A673 (cell line): ENCODE results near the gene PHF24. TPM values are rescaled to one million over a fixed set of nuclear protein-coding genes. Genes with fewer than 3 reads are reported as not detected.
"Not testable (repeated sequence)": the region's sequence is repeated elsewhere in the genome, so short reads cannot be mapped to it uniquely, and the experiment has no call there.

Experiments used
- BruUV-seq: library from RNA; stranded (reverse); fragments of 400-500 nt; replicated peaks from 2 replicates; lab custom pipeline; 2021; lab: Mats Ljungman, UMichigan
- CTCF ChIA-PET: fragments of 300-600 bp; sonication (Branson Sonifier 250); formaldehyde crosslinking; loops from one replicate; lab custom pipeline; 2022; ENCODE audit warnings: antibody characterized with exemption; lab: Charles Lee
- POLR2A ChIA-PET: fragments of 300-600 bp; sonication (Branson Sonifier 250); formaldehyde crosslinking; loops from one replicate; lab custom pipeline; 2022; ENCODE audit warnings: antibody characterized with exemption; ENCODE audit not compliant: low non-redundant PET; lab: Charles Lee
- DNase-seq: peaks from one replicate; pipeline ENCODE4 v3.0.0-alpha.2; 2015; ENCODE audit warnings: low spot score
- H3K27ac ChIP-seq: fragments of 200-600 bp; sonication (generic); 2 replicates; pipeline ENCODE4 v1.5.1; 2016; ENCODE audit warnings: mixed run types, low read depth, mild to moderate bottlenecking, mixed read lengths, antibody characterized with exemption, low read length; ENCODE audit not compliant: poor library complexity, severe bottlenecking
- H3K27me3 ChIP-seq: fragments of 200-600 bp; sonication (generic); replicated peaks from 2 replicates; pipeline ENCODE4 v1.6.1; 2017; ENCODE audit warnings: mixed run types, low read depth, mild to moderate bottlenecking, mixed read lengths, antibody characterized with exemption, low read length; ENCODE audit not compliant: insufficient read depth, poor library complexity
- H3K36me3 ChIP-seq: fragments of 200-600 bp; sonication (generic); 2 replicates; pipeline ENCODE4 v1.6.1; 2016; ENCODE audit warnings: mixed run types, mild to moderate bottlenecking, mixed read lengths, antibody characterized with exemption, low read length; ENCODE audit not compliant: insufficient read depth, poor library complexity, severe bottlenecking
- H3K4me1 ChIP-seq: fragments of 200-600 bp; sonication (generic); 2 replicates; pipeline ENCODE4 v1.6.1; 2017; ENCODE audit warnings: mixed run types, mild to moderate bottlenecking, mixed read lengths, antibody characterized with exemption, low read length; ENCODE audit not compliant: insufficient read depth, poor library complexity, severe bottlenecking
- H3K4me3 ChIP-seq: fragments of 200-600 bp; sonication (generic); 2 replicates; pipeline ENCODE4 v1.5.1; 2016; ENCODE audit warnings: low read depth, mixed run types, mild to moderate bottlenecking, mixed read lengths, low read length; ENCODE audit not compliant: poor library complexity, severe bottlenecking
- H3K9me3 ChIP-seq: fragments of 200-600 bp; sonication (generic); 2 replicates; pipeline ENCODE4 v1.6.1; 2016; ENCODE audit warnings: mixed run types, low read depth, mild to moderate bottlenecking, mixed read lengths, antibody characterized with exemption, low read length; ENCODE audit not compliant: poor library complexity, severe bottlenecking
- EZH2 ChIP-seq: fragments of 200-600 bp; sonication (generic); IDR thresholded peaks from 2 replicates; pipeline ENCODE4 v1.6.1; 2017; ENCODE audit warnings: borderline replicate concordance, low read depth, mild to moderate bottlenecking, mixed read lengths, antibody characterized with exemption, low read length; ENCODE audit not compliant: poor library complexity, severe bottlenecking
- intact Hi-C: fragments of 100-400 bp; cut with micrococcal nuclease; formaldehyde crosslinking; loops from one replicate; pipeline ENCODE4 v1.10.0; 2022; ENCODE audit not compliant: unreplicated experiment
- total RNA-seq: library from RNA; stranded (reverse); gene quantifications from 2 replicates; pipeline ENCODE4 v1.2.3, GENCODE V29; 2021
- TF ChIP-seq, protein P1 (sequence below): fragments of 300-800, 200-600 bp; sonication (generic); conservative IDR thresholded peaks from 2 replicates; pipeline ENCODE4 v1.5.1; 2017; ENCODE audit warnings: low read depth, mild to moderate bottlenecking, antibody characterized with exemption, low read length, moderate library complexity, mixed read lengths

Gene PHF24
- total RNA-seq, 1 experiment from 2014 or later, result 0.13 TPM

GRCh38 chr9:35001285-35001677 is 43.2 kb downstream of the PHF24 start:
- no TSS peak for BruUV-seq
- Histone ChIP-seq H3K27me3 (no peaks in the 10 kb centered on the region), H3K4me1 (no peaks in the 10 kb centered on the region), H3K36me3 (peaks cover 10% of the 10 kb centered on the region), H3K27ac (no peak overlapping the region), H3K4me3 (no peak overlapping the region), H3K9me3 (no peaks in the 10 kb centered on the region)
- ChIA-PET CTCF (no interaction called here), POLR2A (no interaction called here)
- DNase-seq, result no peak
- intact Hi-C loops, result no loop called here
- TF ChIP-seq EZH2, result no peak
- TF ChIP-seq, protein P1, sequence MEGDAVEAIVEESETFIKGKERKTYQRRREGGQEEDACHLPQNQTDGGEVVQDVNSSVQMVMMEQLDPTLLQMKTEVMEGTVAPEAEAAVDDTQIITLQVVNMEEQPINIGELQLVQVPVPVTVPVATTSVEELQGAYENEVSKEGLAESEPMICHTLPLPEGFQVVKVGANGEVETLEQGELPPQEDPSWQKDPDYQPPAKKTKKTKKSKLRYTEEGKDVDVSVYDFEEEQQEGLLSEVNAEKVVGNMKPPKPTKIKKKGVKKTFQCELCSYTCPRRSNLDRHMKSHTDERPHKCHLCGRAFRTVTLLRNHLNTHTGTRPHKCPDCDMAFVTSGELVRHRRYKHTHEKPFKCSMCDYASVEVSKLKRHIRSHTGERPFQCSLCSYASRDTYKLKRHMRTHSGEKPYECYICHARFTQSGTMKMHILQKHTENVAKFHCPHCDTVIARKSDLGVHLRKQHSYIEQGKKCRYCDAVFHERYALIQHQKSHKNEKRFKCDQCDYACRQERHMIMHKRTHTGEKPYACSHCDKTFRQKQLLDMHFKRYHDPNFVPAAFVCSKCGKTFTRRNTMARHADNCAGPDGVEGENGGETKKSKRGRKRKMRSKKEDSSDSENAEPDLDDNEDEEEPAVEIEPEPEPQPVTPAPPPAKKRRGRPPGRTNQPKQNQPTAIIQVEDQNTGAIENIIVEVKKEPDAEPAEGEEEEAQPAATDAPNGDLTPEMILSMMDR, result no peak

- POLR2A ChIA-PET, result no interaction called here
Measured at GRCh38 chr9:35001803-35002502, 43.9 kb downstream of the PHF24 start.

GRCh38 chr9:35002623-35003022 is 44.5 kb downstream of the PHF24 start:
- no peak for DNase-seq
- Histone ChIP-seq H3K9me3 (no peaks in the 10 kb centered on the region), H3K36me3 (peaks cover 1% of the 10 kb centered on the region), H3K4me3 (no peak overlapping the region), H3K4me1 (no peaks in the 10 kb centered on the region), H3K27ac (no peak overlapping the region), H3K27me3 (no peaks in the 10 kb centered on the region)
- POLR2A ChIA-PET, result no interaction called here
- CTCF ChIA-PET, result no interaction called here
- intact Hi-C loops, result no loop called here
- no TSS peak for BruUV-seq
- TF ChIP-seq EZH2, result no peak
- TF ChIP-seq, protein P1, result no peak

More at GRCh38 chr9:35001803-35002502, 43.9 kb downstream of the PHF24 start:
- CTCF ChIA-PET, result no interaction called here
- no peak for DNase-seq
- Histone ChIP-seq H3K36me3 (peaks cover 8% of the 10 kb centered on the region), H3K27ac (no peak overlapping the region), H3K4me3 (no peak overlapping the region), H3K27me3 (no peaks in the 10 kb centered on the region), H3K4me1 (no peaks in the 10 kb centered on the region), H3K9me3 (no peaks in the 10 kb centered on the region)
- TF ChIP-seq, protein P1, result no peak
- TF ChIP-seq EZH2, result no peak
- no TSS peak for BruUV-seq
- intact Hi-C loops, result no loop called here

GRCh38 chr9:35004299-35004698 is 46.2 kb downstream of the PHF24 start:
- H3K4me3 ChIP-seq, DNase-seq, intact Hi-C loops, POLR2A ChIA-PET, H3K27me3 ChIP-seq, H3K27ac ChIP-seq, H3K4me1 ChIP-seq, BruUV-seq, CTCF ChIA-PET, H3K36me3 ChIP-seq, H3K9me3 ChIP-seq: not testable (repeated sequence)
